IPS DF 6.9 (cell line): ENCODE data around the gene RC3H1.
"Not testable (repeated sequence)": the region's sequence is repeated elsewhere in the genome, so short reads cannot be mapped to it uniquely, and the experiment has no call there.

Source experiments
- DNase-seq: peaks from one replicate; pipeline ENCODE4 v3.0.0-alpha.2; 2013; ENCODE audit warnings: low read depth, low spot score
- H3K27ac ChIP-seq: one replicate; pipeline ENCODE4 v1.5.1; 2013; ENCODE audit warnings: low read length, control low read depth
- H3K27me3 ChIP-seq: 2 replicates; pipeline ENCODE4 v1.6.1; 2013; ENCODE audit warnings: mild to moderate bottlenecking, low read length; ENCODE audit not compliant: control insufficient read depth, insufficient read depth
- H3K36me3 ChIP-seq: 2 replicates; pipeline ENCODE4 v1.6.1; 2013; ENCODE audit warnings: low read length; ENCODE audit not compliant: control insufficient read depth, insufficient read depth
- H3K4me1 ChIP-seq: 2 replicates; pipeline ENCODE4 v1.6.1; 2013; ENCODE audit warnings: low read length; ENCODE audit not compliant: control insufficient read depth, insufficient read depth
- H3K4me3 ChIP-seq: 2 replicates; pipeline ENCODE4 v1.5.1; 2013; ENCODE audit warnings: mild to moderate bottlenecking, low read length
- H3K9me3 ChIP-seq: 2 replicates; pipeline ENCODE4 v1.6.1; 2013; ENCODE audit warnings: low read length, inconsistent platforms; ENCODE audit not compliant: control insufficient read depth, insufficient read depth
- WGBS: extraction: QIAGEN DNeasy Blood & Tissue Kit; methylation state at CpG from one replicate; pipeline ENCODE4 v1.1.7; 2013; ENCODE audit warnings: mixed read lengths, missing lambda C conversion rate; ENCODE audit not compliant: insufficient read length, insufficient coverage; 5-methylcytosine and 5-hydroxymethylcytosine counted together

RC3H1 gene

GRCh38 chr1:174022080-174022975 lies at the start of gene RC3H1:
Gene RC3H1, minus strand, starts transcription at chr1:174022357. Its CDS starts 29,372 bp downstream, at chr1:173992985.
- Histone ChIP-seq H3K9me3 (no peaks in the 10 kb centered on the region), H3K4me1 (peaks cover 1% of the 10 kb centered on the region; the same call in 1 of the 2 replicates), H3K36me3 (no peaks in the 10 kb centered on the region), H3K27me3 (no peaks in the 10 kb centered on the region), H3K4me3 (peak within 1 kb of the TSS; percentile 72), H3K27ac (no peak within 1 kb of the TSS)
- DNase-seq, result no peak
- WGBS, result no CpG with 5 or more reads among the region's 78 CpGs

- H3K4me1 ChIP-seq, result no peaks in the 10 kb centered on the region
- no peaks in the 10 kb centered on the region for H3K27me3 ChIP-seq
- WGBS, result no CpG with 5 or more reads among the region's 1 CpG
- no peak for DNase-seq
- H3K4me3 ChIP-seq, result no peak overlapping the region
- no peaks in the 10 kb centered on the region for H3K9me3 ChIP-seq
- no peaks in the 10 kb centered on the region for H3K36me3 ChIP-seq
- H3K27ac ChIP-seq, result no peak overlapping the region
Measured at GRCh38 chr1:174070614-174071013, 48.5 kb upstream of the RC3H1 start.

GRCh38 chr1:174068000-174068399 lies 45.8 kb upstream of the RC3H1 start:
- no peak for DNase-seq
- Histone ChIP-seq H3K4me1 (no peaks in the 10 kb centered on the region), H3K9me3 (no peaks in the 10 kb centered on the region), H3K27ac (no peak overlapping the region), H3K4me3 (no peak overlapping the region), H3K27me3 (no peaks in the 10 kb centered on the region), H3K36me3 (no peaks in the 10 kb centered on the region)
- no CpG with 5 or more reads among the region's 1 CpG for WGBS

- no peak overlapping the region for H3K4me3 ChIP-seq
- H3K27me3 ChIP-seq, result no peaks in the 10 kb centered on the region
- H3K36me3 ChIP-seq, result no peaks in the 10 kb centered on the region
- no peak for DNase-seq
- H3K27ac ChIP-seq, result no peak overlapping the region
- WGBS, result no CpG with 5 or more reads among the region's 4 CpGs
- no peaks in the 10 kb centered on the region for H3K9me3 ChIP-seq
- no peaks in the 10 kb centered on the region; the same call in 1 of the 2 replicates for H3K4me1 ChIP-seq
Measured at GRCh38 chr1:174060090-174060489, 37.9 kb upstream of the RC3H1 start.

GRCh38 chr1:174058624-174059023 lies 36.5 kb upstream of the RC3H1 start:
- Histone ChIP-seq H3K27me3 (no peaks in the 10 kb centered on the region), H3K4me1 (no peaks in the 10 kb centered on the region; the same call in 1 of the 2 replicates), H3K4me3 (no peak overlapping the region), H3K27ac (no peak overlapping the region), H3K36me3 (no peaks in the 10 kb centered on the region), H3K9me3 (no peaks in the 10 kb centered on the region)
- no CpG with 5 or more reads among the region's 4 CpGs for WGBS
- DNase-seq, result no peak

GRCh38 chr1:174056609-174057008 lies 34.5 kb upstream of the RC3H1 start:
- H3K36me3 ChIP-seq, H3K4me3 ChIP-seq, DNase-seq, H3K4me1 ChIP-seq, H3K27ac ChIP-seq, H3K9me3 ChIP-seq, H3K27me3 ChIP-seq: not testable (repeated sequence)
- no CpG with 5 or more reads among the region's 28 CpGs for WGBS

GRCh38 chr1:174055797-174056196 lies 33.6 kb upstream of the RC3H1 start:
- no CpG with 5 or more reads among the region's 5 CpGs for WGBS
- not testable (repeated sequence) for H3K4me3 ChIP-seq

GRCh38 chr1:174053826-174054225 lies 31.7 kb upstream of the RC3H1 start:
- H3K27me3 ChIP-seq, result no peaks in the 10 kb centered on the region
- no peak for DNase-seq
- H3K4me3 ChIP-seq, result no peak overlapping the region
- no peaks in the 10 kb centered on the region; the same call in 1 of the 2 replicates for H3K4me1 ChIP-seq
- H3K36me3 ChIP-seq, result no peaks in the 10 kb centered on the region
- H3K9me3 ChIP-seq, result no peaks in the 10 kb centered on the region
- H3K27ac ChIP-seq, result no peak overlapping the region

More at GRCh38 chr1:174055797-174056196, 33.6 kb upstream of the RC3H1 start:
- not testable (repeated sequence) for H3K9me3 ChIP-seq, H3K27me3 ChIP-seq, H3K4me1 ChIP-seq, H3K27ac ChIP-seq, DNase-seq, H3K36me3 ChIP-seq

GRCh38 chr1:174052621-174053020 lies 30.5 kb upstream of the RC3H1 start:
- no peaks in the 10 kb centered on the region for H3K27me3 ChIP-seq
- H3K4me1 ChIP-seq, result no peaks in the 10 kb centered on the region; the same call in 1 of the 2 replicates
- H3K9me3 ChIP-seq, result no peaks in the 10 kb centered on the region
- DNase-seq, result no peak
- no peaks in the 10 kb centered on the region for H3K36me3 ChIP-seq
- 100% methylated on average over 1 of the region's 3 CpGs for WGBS
- H3K27ac ChIP-seq, result no peak overlapping the region
- H3K4me3 ChIP-seq, result no peak overlapping the region

- no peaks in the 10 kb centered on the region; the same call in 1 of the 2 replicates for H3K4me1 ChIP-seq
- WGBS, result no CpG with 5 or more reads among the region's 6 CpGs
- H3K9me3 ChIP-seq, result no peaks in the 10 kb centered on the region
- no peaks in the 10 kb centered on the region for H3K36me3 ChIP-seq
- no peak for DNase-seq
- H3K27ac ChIP-seq, result no peak overlapping the region
- no peak overlapping the region for H3K4me3 ChIP-seq
- no peaks in the 10 kb centered on the region for H3K27me3 ChIP-seq
Measured at GRCh38 chr1:174051956-174052355, 29.8 kb upstream of the RC3H1 start.

GRCh38 chr1:174049514-174049913 lies 27.4 kb upstream of the RC3H1 start:
- H3K27me3 ChIP-seq, result no peaks in the 10 kb centered on the region
- no peaks in the 10 kb centered on the region for H3K4me1 ChIP-seq
- no peaks in the 10 kb centered on the region for H3K9me3 ChIP-seq
- no peak for DNase-seq
- no peak overlapping the region for H3K27ac ChIP-seq
- no peak overlapping the region for H3K4me3 ChIP-seq
- no CpG with 5 or more reads among the region's 2 CpGs for WGBS
- no peaks in the 10 kb centered on the region for H3K36me3 ChIP-seq
